Stimulated activated CD8-positive, alpha-beta memory T cell treated with anti-CD3 and anti-CD28 coated beads, Interleukin-7, amount 100 ng/mL, for 24 hours (primary cell): ENCODE results near the gene KLHDC9.

Experiments used
- DNase-seq: peaks from one replicate; pipeline ENCODE4 v3.0.0-alpha.2; 2020; ENCODE audit warnings: low read depth

KLHDC9 gene

DNA sequence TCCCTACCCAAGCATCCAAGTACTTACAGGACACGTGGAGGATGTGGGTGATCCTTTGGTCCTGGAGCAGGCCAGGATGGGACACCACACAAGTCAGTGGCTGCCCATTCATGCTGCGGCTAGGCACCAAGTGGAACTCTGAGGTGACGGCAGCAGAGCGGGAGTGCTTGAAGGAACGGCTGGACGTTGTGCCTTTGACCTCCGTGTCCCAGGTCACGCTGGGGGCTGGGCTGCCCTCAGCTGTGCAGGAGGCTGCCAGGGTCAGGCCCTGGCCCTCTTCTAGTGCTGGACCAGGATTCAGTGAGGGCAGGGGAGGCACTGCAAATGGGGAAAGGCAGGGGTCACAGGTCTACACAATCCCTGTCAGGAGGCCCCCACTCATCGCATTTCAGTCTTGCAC lies 20.7 kb upstream of the KLHDC9 start:
- DNase-seq: no peak

DNA sequence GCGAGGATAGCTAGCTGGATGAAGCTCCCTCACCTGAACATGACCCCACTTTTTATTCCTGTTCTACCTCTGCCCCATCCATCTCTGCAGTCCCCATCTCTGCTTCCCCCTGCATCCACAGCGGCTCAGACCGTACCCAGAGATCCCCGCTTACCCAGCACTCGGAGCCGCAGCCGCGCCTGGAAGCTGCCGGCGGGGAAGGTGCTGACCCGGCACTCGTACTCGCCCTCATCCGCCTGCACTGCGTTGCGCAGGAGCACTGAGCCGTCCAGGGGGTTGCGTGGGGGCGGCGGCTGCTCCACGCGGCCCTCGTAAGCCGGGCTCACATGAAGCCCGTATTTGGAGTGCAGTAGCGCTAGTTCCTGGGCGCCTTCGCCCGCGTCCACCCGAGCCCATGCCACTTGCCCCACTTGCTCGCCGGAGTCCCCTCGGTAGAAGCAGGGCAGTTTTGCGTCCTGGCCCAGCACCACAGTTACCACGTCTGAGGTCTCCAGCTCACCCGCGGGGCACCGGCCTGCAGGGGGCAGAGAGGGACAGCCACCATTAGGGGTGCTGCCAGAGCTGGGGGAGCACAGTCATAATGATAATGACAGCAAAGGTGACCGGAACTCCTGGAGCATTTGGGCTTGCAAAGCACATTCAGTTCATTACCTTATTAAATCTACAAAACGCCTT lies 18.6 kb upstream of the KLHDC9 start:
- DNase-seq: no peak

DNA sequence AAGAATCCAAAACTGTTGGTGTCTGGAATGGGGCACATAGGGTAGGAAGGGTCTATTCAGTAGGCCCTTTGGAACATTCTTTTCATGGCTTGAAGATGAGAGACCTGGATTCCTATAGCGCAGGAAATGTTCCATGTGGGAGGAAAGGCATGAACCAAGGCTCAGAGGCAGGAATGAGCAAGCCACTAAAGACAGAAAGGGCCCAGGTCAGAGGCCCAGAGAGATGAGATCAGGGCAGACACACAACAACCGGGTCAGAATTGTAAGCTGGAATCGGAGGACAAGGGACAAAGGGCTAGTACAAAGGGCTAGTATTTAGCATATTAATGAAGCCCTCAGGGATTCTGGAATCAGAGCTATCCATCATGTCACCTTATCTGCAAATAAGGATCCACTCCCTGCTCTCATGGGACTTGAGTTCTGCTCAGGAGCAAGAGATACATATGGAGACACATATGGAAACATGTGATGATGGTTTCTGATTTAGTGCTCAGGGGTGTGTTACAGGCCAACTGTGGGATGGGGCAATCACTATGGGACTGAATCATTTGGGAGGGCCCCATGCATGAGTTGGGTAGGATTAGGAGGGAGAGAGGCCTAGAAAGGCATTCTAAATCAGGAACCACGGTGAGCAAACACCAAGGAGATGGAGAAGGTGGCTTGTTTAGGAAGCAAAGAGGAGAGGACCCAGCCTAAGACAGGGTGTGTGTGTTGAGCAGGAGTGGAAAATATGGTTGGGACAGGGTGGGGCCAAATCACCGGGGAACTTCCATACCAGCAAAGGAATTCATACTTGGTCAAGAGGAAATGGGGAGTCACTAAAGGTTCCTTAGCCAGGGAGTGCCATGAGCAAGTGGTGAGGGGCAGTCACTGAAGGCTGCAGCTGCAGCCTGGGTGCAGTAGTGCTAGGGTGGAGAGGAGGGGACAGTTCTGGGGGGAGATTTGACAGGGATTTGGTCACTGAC lies 17.4 kb upstream of the KLHDC9 start:
- DNase-seq: no peak

DNA sequence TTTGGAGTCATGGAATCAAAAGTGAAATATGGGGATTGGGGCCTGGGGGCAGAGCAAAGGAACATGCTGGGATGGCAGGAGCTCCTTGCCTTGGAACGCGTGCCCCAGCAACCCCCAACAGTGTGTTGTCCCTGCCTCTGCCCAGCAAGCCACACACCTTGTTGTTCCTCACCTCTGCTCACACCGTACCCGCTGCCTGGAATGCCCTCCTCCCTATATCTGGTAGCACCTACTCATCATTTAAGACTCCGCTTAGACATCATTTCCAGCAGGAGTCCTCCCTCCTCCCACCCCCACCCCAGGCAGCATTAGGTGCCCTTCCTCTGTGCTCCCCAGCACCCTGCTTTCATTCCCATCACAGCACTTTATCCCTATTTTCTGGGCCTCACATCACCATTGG lies 16.6 kb upstream of the KLHDC9 start:
- no peak for DNase-seq

DNA sequence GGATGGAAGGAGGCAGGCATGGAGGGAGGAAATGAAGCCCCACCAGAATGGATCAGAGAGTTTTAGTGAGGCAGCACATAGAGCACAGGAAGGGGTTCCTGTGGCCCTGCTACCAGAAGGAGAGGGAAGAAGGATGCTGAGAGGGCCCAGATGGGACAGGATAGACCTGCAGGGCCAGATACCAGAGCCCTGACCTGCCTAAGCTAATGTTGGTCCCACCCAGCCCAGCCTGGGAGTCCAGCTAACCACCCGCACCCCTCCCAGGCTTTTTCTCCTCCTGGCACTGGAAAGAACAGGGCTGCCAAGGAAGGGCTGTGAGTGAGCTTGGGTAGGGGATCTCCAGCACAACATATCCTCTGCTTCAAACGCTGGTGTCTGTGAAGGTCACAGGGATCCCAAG lies 15.7 kb upstream of the KLHDC9 start:
- DNase-seq: no peak

DNA sequence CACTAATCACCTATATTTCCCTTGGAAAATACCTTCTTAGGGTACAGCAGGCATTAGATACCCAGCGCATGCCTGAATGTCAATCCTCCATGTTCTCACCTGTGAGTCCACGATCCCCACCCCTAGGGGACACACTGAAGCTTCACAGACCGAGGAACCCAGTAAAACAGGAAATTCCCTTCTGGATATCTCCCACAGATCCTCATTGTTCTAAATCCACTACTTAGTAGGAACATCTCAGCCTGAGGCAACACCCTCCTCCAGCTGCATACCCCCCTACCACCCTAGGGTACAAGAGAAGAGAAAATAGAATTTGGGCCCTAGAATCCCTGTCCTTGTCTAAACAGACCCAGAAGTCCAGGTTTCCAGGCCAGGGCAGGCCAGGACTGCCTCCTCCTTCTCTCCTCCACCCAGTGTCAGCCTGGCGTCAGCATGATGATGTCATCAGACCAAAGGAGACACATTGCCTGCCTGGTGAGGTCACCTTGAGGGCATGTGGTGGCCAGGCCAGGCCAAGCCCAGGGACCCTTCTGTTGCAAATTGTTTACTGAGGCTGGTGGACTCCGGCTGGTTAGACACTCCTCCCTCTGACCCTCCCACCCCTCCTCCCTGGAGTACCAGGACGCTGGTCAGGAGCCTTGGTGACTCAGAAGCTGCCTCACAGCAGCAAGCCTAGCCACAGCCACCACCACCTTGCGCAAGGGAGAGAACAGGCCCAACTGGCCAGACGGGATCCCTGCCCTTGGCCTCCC lies 15.0 kb upstream of the KLHDC9 start:
- DNase-seq: no peak

DNA sequence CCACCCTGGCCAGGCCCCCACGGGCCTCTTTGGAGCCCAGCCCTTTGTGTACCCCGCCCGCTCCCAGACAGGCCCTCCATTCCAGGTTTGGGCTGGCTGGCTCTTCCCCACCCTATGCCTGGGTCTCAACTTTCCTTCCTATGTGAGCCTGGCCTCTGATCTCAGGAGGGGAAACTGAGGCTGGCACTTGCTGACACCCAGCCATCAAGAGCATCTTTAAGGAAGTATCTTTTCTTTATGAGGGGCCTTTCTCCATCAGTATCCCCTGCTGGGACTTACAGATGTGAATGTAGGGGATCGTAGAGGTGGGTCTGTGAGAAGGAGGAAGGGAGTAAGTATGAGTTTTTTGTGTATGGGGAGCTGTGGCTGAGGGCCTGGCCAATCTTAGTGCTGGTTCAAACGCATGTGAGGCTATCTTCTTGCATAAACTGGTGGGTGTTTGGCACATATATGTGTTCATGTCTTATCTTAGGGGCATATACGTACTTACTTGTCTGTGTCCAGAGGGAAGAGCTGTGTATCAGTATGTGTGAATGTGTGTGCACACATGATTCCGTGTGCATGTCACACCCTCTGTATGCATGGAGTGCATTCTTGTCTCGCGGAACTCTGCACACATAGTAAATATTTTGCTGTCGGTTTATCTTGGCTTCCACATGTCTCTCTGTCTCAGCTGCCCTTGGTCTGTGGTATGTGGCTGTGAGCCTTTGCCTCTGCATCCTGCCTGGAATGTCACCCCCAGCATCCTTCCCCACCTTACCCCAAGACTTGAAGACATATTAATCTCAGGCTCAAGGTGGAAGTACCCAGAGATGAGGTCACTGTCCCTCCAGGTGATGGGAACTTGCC lies 14.2 kb upstream of the KLHDC9 start:
- DNase-seq: no peak

DNA sequence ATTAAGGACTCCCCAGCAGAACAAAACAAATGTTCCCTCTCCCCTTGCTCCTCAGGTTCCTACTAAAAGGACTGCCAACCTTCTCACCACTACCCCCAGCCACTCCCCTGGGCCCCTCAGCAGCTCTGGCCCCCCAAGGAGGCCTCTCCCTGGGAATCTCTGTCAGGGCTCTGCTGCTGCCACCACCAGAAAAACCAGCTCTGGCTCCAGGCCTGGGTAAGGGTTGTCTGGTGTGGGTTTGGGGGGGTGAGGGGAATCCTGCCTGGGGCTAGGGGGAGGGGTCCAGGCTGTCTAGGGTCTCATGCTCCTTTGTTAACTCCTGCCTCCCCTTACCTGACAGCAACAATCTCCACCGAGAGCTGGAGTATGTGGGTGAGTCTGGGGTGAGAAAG lies 13.6 kb upstream of the KLHDC9 start:
- no peak for DNase-seq

DNA sequence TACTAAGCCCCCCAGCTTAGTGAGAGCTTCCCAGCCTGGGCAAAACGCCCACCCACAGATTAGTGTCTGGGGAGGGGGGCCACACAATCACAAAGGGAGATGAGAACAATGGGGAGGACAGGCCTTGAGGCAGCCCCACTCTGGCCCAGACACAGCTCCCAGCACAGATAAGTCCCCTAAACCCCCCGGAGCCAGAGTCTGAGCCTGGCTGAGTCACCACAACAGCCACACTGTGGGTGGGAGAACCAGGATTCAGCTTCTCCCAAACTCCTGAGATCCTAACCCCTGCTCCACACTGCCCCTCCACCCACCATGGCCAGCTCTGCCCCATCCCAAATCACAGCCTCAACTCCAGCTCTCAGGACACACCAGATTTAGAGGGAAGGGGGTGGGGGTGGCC lies 13.0 kb upstream of the KLHDC9 start:
- no peak for DNase-seq

DNA sequence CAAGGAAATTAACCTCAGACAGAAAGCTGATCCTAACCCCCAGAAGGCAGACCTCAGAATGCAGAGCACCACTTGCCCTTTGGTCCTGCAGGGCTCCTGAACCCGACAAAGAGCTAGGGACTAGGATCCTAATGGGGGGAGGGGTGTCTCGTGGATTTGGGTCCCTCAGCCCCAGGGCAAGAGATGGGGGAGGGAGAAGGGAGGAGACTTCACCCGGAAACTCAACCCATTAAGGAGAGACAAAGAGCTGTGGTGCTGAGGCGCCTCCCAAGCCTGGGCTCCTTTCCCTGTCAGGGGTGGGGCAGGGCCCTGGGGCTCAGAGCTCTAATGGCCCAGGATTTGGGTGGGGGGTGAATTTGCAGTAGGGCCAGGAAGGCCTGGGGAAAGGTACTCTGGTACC lies 11.7 kb upstream of the KLHDC9 start:
- DNase-seq: no peak

DNA sequence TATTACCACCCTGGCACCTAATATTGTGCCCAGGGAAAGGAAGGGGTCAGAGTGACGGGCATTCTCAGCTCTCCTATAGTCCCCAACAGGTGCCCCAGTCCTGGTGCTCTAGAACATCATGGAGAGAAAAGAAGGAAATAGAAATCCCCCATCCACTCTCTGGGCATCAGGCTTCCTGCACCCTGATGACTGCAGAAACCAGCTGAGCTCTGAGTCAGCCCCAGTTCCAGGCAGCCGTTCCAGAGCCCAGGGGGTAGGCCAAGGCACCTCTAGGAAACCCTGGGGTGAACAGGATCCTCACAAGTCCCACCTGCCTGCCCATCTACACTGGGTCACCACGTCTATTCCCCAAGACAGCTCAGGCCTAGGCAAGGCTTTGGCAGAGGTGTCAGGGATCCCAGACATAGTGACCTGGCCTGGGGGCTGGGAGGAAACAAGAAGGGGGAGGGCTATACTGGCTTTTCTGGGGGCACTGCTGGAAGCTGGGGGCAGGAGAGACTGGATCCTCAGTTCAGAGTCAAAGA lies 9.5 kb upstream of the KLHDC9 start:
- no peak for DNase-seq

DNA sequence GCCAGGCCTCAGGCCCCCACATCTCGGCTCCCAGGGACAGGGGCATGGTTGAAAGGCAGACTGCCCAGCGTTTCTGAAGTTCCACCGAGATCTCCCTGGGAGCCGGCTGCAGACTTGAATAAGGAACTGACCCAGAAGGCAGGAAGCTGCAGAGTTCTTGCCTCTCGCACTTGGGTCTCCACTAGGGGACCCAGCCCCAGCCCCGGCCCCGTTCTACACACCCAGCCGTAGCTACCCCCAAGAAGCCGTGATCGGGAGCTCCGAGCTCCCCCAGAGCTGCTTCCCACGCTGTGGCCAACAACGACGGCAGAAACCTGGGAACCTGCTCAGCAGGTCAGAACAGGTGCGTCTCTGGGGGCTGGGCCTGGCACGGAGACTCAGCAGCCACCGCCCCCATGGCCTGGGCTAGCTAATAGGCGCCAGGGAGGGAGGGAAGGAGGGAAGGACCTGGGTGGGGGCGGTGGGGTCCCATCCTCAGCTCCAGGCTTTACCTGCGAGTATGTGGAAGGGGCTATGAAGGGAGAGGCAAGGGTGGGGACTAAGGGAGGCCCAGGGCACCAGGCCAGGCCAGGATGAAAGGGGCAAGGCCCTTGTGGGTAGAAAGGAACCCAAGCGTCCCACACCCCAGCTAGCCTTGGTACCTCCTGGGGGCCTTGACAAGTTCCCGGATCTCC lies 8.8 kb upstream of the KLHDC9 start, which contains the start of gene NECTIN4:
Gene NECTIN4 (minus strand): TSS at position 308 of the 674 bp plus-strand sequence. CDS start 262 bp downstream, at position 46.
- no peak for DNase-seq

DNA sequence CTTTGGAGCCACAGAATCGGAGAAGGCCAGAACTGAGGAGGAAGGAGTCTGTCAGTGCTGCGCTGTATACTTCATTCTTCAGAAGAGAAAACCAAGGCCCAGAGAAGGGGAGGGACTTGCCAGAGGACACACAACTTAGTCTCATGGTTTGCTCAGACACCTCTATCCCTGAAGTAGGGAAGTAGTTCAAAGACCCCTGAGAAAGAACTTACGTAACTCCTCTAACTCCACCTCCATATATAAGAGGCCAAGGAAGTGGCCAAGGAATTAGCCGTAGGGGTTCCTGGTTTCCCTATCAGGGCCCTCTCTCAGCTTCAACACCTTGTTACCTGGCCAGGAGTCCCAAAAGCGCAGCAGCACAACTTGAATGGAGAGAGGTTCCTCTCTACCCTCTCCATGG lies 8.2 kb upstream of the KLHDC9 start:
- DNase-seq: no peak

DNA sequence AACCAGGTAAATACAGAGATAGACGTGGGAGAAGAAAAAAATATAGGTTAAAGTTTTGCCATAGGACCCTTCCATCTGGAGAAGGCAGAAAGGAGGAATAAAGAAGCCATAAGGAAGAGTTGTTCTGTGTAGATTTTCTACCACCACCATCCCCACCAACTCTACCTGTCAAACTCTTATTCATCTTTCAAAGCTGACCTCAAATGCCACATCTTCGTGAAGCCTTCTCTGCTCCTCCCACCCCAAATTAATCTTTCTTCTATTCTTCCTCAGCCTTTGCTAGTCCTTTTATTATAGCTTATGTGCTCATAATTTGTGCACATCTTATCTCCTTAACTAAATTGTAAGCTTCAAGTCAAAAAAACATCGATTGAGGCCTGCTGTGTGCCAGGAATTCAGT lies 7.5 kb upstream of the KLHDC9 start:
- no peak for DNase-seq

DNA sequence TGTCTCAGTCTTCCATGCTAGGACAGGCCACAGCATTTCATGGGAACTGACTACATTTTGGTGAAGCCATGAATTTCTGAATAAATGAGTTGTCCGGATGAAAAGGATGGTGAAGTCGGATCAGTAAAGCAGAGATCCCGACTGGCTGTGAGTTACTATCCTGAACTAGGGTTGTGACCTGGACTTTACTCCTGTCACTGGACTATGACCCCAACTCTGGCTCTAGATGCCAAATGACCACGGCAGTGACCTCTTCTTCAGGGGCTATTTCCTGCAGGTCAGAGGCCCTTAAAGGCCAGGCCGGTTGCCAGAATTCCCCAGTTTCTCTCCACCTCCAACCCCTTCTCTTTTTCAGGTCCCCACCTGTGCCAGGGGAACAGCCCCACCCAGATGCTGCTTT lies 7.1 kb upstream of the KLHDC9 start:
- no peak for DNase-seq

DNA sequence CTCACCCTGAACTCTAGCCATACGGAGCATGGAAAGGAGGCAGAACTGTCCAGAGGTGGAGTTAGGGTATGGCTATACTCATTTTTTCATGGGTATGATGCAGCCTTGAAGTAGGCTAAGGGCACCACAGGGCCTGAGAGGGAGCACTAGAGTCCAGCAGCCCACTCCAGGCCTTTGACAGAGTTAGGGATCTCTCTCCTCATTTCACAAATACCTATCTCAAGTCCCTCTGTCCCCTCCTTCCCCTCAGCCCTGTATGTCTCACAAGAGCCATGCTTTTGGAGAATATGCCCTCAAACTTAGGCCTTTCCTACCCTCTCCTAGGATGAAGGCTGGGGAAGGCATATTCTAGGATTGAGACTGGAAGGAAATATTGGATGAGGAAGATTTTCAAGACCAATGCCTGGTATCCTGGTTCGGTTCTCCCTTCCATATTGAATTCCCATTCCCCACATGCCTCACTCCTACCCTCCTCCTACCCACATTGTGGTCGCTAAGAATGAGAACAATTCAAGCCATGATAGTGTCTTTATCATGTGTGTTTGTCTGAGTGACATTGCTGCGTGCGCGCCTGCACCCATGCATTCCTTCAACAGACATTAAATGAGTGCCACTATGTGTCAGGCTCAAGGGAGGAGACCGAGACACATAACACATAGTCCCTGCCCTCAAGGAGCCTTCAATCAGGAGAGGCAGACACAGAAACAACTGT lies 6.2 kb upstream of the KLHDC9 start:
- no peak for DNase-seq

DNA sequence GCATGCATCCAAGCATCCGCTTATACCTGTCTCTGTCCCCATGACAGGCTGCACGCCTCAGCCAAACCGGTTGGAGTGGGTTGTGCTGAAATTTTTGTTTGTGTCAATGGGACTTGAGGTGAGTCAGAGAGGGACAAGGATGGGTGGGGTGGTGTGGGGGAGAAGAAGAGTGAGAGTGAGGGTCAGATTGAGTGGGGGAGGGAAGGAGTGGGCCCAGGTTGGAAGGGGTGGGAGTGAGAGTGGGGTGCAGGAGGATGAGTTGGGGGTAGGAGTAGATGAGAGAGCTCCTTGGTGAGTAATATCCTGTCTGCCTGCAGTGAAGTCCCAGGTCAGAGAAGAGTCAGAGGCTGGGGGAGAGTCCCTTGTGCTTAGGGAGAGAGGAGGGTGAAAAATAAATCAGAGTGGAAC lies 5.5 kb upstream of the KLHDC9 start:
- no peak for DNase-seq

DNA sequence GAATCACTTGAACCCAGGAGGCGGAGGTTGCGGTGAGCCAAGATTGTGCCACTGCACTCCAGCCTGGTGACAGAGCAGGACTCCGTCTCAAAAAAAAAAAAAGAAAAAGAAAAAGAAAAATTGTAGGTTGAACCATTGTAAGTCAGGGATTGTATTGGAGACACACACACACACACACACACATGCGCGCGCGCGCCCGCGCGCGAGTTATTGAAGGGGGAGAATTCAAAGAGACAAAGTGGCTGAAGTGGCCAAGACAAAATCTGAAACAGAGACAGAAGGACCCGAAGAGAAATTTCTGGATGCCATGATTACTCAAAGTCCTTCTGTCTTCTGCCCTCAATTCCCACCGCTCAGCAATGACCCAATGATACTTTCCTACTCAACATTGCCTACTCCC lies 3.7 kb upstream of the KLHDC9 start:
- no peak for DNase-seq

DNA sequence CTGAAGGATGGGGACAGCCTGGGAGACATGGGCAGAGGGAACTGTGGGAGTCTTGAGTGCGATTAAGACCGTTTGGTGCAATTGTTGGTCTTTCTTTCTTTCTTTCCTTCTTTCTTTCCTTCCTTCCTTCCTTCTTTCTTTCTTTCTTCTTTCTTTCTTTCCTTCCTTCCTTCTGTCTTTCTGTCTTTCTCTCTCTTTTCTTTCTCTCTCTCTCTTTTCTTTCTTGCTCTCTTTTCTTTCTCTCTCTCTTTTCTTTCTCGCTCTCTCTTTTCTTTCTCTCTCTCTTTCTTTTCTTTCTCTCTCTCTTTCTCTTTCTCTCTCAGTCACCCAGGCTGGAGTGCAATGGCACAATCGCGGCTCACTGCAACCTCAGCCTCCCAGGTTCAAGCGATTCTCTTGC lies 2.9 kb upstream of the KLHDC9 start:
- no peak for DNase-seq

DNA sequence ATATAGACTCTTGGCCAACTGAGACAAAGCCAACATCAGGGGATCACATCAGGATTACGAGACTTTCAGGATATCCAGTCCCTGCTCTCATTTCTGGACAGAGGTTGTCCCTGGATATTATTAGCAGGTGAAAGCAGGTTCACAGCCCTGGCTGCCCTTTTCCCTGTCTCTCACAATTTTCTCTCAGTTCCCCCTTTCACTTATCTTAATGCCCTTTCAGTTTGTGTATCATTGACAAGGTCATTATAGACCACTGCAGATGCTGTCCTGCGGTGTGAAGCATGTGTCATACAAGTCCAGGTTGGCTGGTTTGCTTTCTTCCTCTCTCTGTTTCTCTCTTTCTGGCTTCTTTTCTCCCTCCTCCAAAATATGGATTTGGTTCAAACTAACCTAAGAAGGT lies 2.1 kb upstream of the KLHDC9 start:
- DNase-seq: no peak
